ENCODE results near the gene L3MBTL2. TPM values are rescaled to one million over a fixed set of nuclear protein-coding genes. Genes with fewer than 3 reads are reported as not detected.

L3MBTL2 gene
- total RNA-seq, 6 experiments from 2014 or later = 21.1 to 27.4 (median 25.2) TPM

DNA sequence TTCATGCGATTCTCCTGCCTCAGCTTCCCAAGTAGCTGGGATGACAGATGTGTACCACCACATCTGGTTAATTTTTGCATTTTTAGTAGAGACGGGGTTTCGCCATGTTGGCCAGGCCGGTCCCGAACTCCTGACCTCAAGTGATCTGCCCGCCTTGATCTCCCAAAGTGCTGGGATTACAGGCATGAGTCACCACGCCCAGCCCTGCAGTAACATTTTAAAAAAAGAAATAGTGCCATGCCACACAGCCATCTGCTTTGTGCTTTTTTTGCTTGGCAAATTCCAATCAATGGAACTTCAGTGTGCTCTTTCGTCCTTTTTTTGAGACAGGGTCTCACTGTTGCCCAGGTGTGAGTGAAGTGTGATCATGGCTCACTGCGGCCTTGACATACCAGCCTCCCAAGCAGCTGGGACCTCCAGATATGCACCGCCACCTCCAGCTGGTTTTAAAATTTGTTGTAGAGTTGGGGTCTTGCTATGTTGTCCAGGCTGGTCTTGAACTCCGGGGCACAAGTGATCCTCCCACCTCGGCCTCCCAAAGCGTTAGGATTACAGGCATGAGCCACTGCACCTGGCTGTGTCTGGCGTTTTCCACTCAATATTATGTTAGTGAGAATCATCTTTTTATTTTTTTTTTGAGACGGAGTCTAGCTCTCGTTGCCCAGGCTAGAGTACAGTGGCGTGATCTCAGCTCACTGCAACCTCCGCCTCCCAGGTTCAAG, 37.4 kb downstream of the L3MBTL2 start:
- TF ChIP-seq, protein P1, sequence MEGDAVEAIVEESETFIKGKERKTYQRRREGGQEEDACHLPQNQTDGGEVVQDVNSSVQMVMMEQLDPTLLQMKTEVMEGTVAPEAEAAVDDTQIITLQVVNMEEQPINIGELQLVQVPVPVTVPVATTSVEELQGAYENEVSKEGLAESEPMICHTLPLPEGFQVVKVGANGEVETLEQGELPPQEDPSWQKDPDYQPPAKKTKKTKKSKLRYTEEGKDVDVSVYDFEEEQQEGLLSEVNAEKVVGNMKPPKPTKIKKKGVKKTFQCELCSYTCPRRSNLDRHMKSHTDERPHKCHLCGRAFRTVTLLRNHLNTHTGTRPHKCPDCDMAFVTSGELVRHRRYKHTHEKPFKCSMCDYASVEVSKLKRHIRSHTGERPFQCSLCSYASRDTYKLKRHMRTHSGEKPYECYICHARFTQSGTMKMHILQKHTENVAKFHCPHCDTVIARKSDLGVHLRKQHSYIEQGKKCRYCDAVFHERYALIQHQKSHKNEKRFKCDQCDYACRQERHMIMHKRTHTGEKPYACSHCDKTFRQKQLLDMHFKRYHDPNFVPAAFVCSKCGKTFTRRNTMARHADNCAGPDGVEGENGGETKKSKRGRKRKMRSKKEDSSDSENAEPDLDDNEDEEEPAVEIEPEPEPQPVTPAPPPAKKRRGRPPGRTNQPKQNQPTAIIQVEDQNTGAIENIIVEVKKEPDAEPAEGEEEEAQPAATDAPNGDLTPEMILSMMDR (IDR thresholded peaks at IDR 0.05) = no peak
- peaks cover 15% of the 10 kb centered on the region for H3K27me3 Mint-ChIP-seq (ENCODE audit: insufficient read depth)
- 0 out of 2 replicates have a peak overlapping the region, but pooled peaks have one; percentile 13 for H3K4me3 Mint-ChIP-seq
- peaks cover 12% of the 10 kb centered on the region for H3K4me1 Mint-ChIP-seq (ENCODE audit: low read depth)
- DNase-seq = no peak
- H3K36me3 Mint-ChIP-seq (ENCODE audit: low read depth) = peaks cover 17% of the 10 kb centered on the region
- no peaks in the 10 kb centered on the region for H3K9me3 Mint-ChIP-seq
- H3K27ac Mint-ChIP-seq = peak overlapping the region; percentile 29

DNA sequence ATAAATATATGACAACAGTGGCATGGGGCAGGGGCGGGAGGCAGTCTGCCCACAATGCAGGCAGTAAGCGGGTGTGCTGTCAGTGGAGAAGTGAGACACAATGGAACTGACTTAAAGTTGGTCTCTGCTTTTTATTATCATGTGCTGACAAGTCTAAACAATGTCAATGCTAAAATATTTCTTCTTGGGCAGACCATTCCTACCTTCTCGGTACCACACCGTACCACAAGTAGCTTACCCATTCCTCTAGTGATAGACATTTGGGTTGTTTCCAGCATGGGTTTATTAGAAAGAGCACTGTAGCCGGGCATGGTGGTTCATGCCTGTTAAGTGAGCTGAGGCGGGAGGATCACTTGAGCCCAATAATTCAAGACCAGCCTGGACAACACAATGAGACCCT, 38.2 kb downstream of the L3MBTL2 start:
- Mint-ChIP-seq H3K4me1 (ENCODE audit: low read depth) (peaks cover 12% of the 10 kb centered on the region), H3K36me3 (ENCODE audit: low read depth) (peaks cover 21% of the 10 kb centered on the region), H3K27ac (peak overlapping the region; percentile 18; the same call in 1 of the 2 replicates), H3K9me3 (no peaks in the 10 kb centered on the region), H3K27me3 (ENCODE audit: insufficient read depth) (peaks cover 15% of the 10 kb centered on the region), H3K4me3 (no peak overlapping the region)
- no peak for DNase-seq
- TF ChIP-seq, protein P1 (IDR thresholded peaks at IDR 0.05) = no peak

DNA sequence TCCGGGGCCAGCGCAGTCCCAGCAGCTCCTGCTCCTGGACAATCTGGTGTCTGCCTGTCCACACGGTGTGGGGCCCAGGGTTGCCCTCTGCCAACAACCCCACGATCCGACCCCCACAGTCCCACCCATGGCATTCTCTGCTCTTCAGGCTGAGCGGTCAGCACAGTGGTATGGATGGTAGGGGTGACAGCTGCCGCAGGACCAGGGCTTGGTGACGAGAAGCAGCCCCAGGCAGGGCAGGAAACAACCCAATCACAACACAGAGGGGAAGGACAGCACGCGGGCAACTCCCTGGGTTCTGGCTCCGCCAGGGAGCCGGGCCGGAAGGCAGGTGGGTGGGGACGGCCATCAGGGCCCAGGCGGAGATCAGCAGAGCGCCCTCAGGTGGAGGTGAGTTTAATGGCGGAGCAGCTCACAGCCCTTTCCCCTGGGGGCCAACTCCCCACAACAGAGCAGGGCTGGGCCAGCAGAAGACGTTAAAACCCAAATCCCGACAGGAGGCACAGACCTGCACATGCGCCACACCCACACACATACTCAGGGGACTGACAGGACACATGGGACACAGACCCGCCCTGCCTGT, 40.9 kb downstream of the L3MBTL2 start:
- DNase-seq = no peak
- Mint-ChIP-seq H3K27me3 (ENCODE audit: insufficient read depth) (peaks cover 11% of the 10 kb centered on the region), H3K9me3 (no peaks in the 10 kb centered on the region), H3K27ac (no peak overlapping the region), H3K4me3 (no peak overlapping the region), H3K36me3 (ENCODE audit: low read depth) (peaks cover 26% of the 10 kb centered on the region), H3K4me1 (ENCODE audit: low read depth) (peaks cover 12% of the 10 kb centered on the region)
- TF ChIP-seq, protein P1 (IDR thresholded peaks at IDR 0.05) = peak; percentile 48; the same call in 1 of the 2 replicates

DNA sequence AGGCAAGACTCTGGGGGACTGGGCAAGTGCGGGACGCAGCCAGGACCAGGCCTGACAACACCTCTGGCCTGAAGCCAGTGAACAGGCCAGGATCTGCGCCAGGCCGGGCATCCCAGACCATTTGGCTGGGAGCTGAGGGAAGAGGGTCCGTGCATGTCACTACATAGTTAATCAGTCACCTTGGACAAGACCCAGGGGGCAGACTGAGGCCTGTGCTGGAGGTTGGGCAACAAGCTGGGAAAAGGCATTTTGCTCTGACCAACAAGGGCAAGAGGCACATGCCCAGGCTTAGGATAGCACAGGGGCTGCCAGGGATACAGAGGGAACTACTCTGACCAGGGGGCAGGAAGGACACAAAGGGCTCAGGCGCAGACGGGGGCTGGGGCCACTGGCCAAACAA, 42.6 kb downstream of the L3MBTL2 start:
- Mint-ChIP-seq H3K4me3 (no peak overlapping the region), H3K27me3 (ENCODE audit: insufficient read depth) (peaks cover 3% of the 10 kb centered on the region; the same call in 1 of the 2 replicates), H3K9me3 (no peaks in the 10 kb centered on the region), H3K36me3 (ENCODE audit: low read depth) (peaks cover 24% of the 10 kb centered on the region), H3K27ac (peak overlapping the region; percentile 38), H3K4me1 (ENCODE audit: low read depth) (peaks cover 7% of the 10 kb centered on the region)
- TF ChIP-seq, protein P1 (IDR thresholded peaks at IDR 0.05) = no peak
- no peak for DNase-seq

DNA sequence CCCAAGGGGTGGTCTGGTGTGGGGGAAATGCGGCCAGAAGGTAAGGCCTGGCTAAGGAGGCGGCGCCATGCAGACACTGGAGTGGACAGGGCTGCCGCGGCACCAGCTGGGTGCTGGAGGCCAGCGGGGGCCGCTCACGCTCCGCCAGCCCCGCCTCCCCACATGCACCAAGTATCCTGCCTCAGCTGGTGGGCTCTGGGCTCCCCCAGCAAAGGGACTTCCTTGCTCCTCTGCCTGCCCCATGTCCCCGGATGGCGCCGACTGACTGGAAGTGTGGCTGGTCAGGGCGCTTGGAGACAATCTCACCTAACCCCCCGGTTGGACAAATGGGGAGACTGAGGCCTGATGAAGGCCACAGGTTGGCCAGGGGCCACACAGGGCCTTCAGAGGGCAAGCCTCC, 43.2 kb downstream of the L3MBTL2 start:
- DNase-seq = no peak
- Mint-ChIP-seq H3K27ac (no peak overlapping the region), H3K4me3 (no peak overlapping the region), H3K9me3 (no peaks in the 10 kb centered on the region), H3K4me1 (ENCODE audit: low read depth) (peaks cover 3% of the 10 kb centered on the region), H3K36me3 (ENCODE audit: low read depth) (peaks cover 21% of the 10 kb centered on the region), H3K27me3 (ENCODE audit: insufficient read depth) (peaks cover 3% of the 10 kb centered on the region; the same call in 1 of the 2 replicates)
- TF ChIP-seq, protein P1 (IDR thresholded peaks at IDR 0.05) = no peak

All from HFFc6 (cell line).